GM12864 (cell line): ENCODE results near the gene AHSP.
"Not testable (repeated sequence)": the region's sequence is repeated elsewhere in the genome, so short reads cannot be mapped to it uniquely, and the experiment has no call there.

Source experiments
- DNase-seq: peaks from one replicate; pipeline ENCODE4 v3.0.0-alpha.2; 2011; ENCODE audit warnings: low read depth
- H3K4me3 ChIP-seq: 2 replicates; pipeline ENCODE4 v1.5.1; 2011; ENCODE audit warnings: mild to moderate bottlenecking, low read depth, low read length, control low read depth
- TF ChIP-seq, protein P1 (sequence below): IDR thresholded peaks from 2 replicates; pipeline ENCODE4 v1.5.1; 2011; ENCODE audit warnings: low read depth, mild to moderate bottlenecking, moderate library complexity, low read length, control low read depth, inconsistent platforms; ENCODE audit errors: missing control alignments

Gene AHSP

GRCh38 chr16:31501226-31501965 is 26.3 kb upstream of the AHSP start:
- TF ChIP-seq, protein P1, sequence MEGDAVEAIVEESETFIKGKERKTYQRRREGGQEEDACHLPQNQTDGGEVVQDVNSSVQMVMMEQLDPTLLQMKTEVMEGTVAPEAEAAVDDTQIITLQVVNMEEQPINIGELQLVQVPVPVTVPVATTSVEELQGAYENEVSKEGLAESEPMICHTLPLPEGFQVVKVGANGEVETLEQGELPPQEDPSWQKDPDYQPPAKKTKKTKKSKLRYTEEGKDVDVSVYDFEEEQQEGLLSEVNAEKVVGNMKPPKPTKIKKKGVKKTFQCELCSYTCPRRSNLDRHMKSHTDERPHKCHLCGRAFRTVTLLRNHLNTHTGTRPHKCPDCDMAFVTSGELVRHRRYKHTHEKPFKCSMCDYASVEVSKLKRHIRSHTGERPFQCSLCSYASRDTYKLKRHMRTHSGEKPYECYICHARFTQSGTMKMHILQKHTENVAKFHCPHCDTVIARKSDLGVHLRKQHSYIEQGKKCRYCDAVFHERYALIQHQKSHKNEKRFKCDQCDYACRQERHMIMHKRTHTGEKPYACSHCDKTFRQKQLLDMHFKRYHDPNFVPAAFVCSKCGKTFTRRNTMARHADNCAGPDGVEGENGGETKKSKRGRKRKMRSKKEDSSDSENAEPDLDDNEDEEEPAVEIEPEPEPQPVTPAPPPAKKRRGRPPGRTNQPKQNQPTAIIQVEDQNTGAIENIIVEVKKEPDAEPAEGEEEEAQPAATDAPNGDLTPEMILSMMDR: no peak

GRCh38 chr16:31501966-31502348 is 25.7 kb upstream of the AHSP start:
- H3K4me3 ChIP-seq: no peak overlapping the region
- TF ChIP-seq, protein P1: no peak
- DNase-seq: no peak

More at GRCh38 chr16:31501226-31501965, 26.3 kb upstream of the AHSP start:
- DNase-seq: no peak
- H3K4me3 ChIP-seq: no peak overlapping the region

- H3K4me3 ChIP-seq: no peak overlapping the region
- TF ChIP-seq, protein P1: no peak
- DNase-seq: no peak
Observed at GRCh38 chr16:31502981-31503380, 24.7 kb upstream of the AHSP start.

DNA sequence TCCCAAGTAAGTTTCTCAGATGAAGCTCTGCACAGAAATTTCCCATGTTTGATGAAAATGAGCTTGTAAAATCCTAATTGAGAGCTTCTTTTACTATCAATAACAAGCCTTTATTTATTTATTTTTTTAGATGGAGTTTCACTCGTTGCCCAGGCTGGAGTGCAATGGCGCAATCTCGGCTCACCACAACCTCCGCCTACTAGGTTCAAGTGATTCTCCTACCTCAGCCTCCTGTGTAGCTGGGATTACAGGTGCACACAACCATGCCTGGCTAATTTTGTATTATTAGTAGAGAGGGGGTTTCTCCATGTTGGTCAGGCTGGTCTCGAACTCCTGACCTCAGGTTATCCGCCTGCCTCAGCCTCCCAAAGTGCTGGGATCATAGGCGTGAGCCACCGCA is 24.1 kb upstream of the AHSP start:
- H3K4me3 ChIP-seq, DNase-seq: not testable (repeated sequence)

- TF ChIP-seq, protein P1: no peak
- no peak overlapping the region for H3K4me3 ChIP-seq
- no peak for DNase-seq
Observed at GRCh38 chr16:31504159-31504558, 23.5 kb upstream of the AHSP start.

DNA sequence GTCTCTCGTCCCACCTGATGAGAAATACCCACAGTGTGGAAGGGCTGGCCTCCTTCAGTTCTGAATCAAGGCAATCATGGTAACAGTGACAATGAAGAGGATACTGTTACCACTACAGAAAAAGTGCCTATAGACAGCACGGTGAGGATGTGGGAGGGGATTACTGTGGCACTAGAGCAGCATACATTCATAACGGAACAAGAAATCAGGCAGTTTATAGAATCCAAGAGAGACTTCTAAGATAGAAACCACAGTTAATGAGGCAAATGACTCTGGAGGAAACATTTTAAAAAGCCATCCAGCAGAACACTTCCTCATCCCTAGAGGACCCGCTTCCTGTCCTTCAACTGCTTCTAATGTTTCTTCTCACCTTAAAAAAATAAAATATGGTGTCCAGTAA is 22.2 kb upstream of the AHSP start:
- TF ChIP-seq, protein P1: no peak
- no peak overlapping the region for H3K4me3 ChIP-seq
- peak; percentile 49 for DNase-seq

DNA sequence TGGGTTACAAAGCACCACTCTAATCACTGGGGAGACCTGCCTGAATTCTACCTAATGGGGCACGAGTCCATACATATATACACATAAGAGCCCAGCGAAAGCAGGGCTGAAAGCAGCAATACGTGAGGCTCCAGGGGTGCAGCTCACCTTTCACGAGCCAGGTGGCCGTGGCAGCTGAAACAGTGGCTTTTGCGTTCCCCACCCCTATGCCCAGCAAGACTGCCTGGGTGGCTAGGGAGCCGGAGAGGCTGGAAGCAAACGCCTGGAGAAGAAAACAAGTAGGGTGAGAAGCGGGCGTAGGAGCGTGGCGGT is 20.1 kb upstream of the AHSP start:
- TF ChIP-seq, protein P1: no peak
- DNase-seq: no peak
- peak overlapping the region; percentile 80 for H3K4me3 ChIP-seq
